C1 segment of cervical spinal cord (tissue), 14 donors: Measurements from ENCODE around the gene GCDH.
"Not testable (repeated sequence)": the region's sequence is repeated elsewhere in the genome, so short reads cannot be mapped to it uniquely, and the experiment has no call there.

Source experiments
- DNase-seq, 14 donors: peaks; one replicate each; lab custom pipeline; 2025; lab: John Stamatoyannopoulos, UW

GCDH gene

DNA sequence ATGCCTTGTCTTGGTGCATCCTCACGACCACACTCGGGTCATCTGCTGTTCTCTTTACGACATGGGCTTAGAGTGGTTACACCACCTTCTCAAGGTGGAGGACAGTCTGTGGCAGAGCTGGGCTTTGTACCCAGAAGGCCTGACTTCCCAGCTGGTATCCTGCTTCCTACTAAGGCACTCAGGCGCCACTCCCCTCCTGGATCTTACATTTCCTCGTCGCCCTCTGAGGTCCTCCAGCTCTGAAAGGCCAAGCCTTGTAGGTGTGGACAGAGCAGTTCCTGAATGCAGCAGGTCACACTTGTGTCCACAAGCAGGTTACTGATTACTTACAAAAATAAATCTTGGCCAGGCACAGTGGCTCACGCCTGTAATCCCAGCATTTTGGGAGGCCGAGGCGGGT lies 16.2 kb downstream of the GCDH start:
- DNase-seq: no peak

GRCh38 chr19:12912571-12912970 lies 21.6 kb downstream of the GCDH start:
- DNase-seq: no peak

DNA sequence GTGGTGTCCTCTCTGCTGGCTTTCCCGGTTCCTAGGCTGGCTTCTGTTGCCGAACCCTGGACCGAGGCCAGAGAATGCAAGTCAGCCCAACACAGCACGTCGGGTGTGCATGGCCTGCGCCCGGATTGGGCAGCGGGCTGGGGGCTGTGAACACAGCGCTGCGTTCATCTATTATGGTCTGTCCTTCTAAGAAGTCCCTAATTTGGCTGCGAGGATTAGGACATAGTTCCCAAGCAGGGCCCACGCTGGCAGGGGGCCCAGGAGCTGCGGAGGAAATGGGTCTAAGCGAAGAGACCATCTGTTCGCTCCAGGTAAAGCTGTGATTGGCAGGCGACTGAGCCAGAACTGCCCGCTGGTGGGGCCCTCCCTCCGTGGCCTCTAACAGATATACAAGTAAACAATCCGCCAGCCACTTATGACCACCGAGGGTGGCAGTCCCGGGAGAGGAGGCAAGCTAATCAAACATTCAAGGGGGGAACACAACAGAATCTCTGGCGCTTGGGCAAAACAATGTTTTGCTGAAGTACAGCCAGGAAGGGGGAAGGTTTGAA lies 22.1 kb downstream of the GCDH start:
- DNase-seq: peak; percentile 2 to 98 (median 70)

DNA sequence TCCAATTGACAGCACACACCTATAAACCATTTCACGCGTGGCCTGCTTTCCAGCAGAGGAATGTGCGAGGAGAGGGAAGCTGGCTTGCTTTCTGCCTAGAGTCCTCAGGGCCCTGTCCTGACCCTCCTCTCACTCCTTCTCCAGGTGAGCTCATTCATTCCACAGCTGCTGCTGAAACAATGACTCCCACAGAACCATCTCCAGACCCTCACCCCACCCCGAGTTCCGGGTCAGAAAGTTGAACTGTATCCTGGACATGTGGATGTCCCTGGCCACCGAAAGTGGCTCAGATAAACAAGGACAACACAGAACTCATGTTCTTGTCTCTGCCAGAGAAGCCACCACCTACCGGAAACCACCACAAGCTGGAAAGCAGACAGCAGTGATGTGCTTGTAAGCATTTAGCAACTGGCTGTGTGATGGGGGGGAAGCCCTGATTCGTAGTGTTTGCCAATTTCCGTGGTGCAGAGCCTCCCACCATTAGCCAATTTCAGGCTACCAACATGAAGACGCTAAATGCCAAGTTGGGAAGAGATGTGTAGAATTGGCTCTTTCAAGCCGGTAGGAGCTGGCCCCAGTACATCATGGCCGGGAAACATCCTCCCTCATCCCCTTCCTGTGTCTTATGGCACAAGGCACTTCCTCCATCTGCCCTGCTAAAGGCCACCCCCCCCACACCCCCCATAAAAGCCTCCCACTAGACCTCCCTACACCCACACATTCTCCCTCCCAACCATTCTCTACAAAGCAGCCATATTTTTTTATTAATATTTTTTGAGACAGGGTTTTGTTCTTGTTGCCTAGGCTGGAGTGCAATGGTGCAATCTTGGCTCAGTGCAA lies 23.1 kb downstream of the GCDH start:
- peak in 7 of 14 donors; percentile 10 to 65 (median 25) for DNase-seq

- DNase-seq: not testable (repeated sequence)
Observed at GRCh38 chr19:12915860-12916259, 24.9 kb downstream of the GCDH start.

DNA sequence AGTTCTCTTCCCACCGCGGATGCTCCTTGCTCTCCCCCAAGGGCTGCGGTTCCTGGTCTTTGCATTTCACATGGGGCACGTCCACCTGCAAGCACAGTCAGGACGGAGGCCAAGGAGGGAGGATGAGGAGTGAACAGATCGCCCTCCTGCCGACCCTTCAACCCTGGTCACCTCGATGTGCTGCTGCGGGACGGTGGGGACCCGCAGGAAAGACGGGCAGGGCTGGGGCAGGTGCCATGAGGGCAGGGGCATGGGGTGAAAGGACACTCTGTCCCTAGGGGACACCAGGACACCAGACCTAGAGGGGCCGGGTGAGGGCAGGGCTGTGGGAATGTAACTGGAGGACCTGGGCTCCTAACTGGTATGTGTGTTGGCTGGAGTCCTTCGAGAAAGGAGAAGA lies 27.3 kb downstream of the GCDH start:
- DNase-seq: no peak

DNA sequence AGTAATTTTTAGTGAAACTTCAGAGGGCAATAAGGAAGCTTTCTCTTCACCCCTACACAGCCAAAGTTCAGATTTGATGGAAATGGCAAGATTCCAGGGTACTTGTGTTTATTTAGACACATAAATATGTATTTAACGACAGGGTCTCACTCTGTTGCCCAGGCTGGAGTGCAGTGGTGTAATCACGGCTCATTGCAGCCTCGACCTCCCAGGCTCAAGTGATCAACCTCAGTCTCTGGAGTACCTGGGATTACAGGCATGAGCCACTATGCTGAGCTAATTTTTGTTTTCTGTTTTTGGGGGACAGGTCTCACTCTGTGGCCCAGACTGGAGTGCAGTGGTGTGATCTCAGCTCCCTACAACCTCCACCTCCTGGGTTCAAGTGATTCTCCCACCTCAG lies 30.1 kb downstream of the GCDH start:
- DNase-seq: no peak

DNA sequence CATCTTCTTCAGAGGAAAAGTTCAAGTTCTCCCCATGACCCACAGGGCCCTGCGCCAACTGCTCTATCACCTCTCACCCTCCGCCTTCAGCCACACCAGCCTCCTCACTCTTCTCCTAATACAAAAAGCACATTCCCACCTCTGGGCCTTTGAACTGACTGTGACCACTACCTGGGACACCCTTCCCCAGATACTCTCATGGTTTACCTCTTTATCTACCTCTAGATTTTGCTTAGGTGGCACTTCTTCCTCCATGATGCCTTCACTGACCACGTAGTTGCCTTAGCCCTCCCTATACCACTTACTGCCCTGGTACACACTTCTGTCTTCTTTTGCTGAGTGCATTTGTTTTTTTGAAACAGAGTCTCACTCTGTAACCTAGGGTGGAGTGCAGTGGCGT lies 32.0 kb downstream of the GCDH start:
- no peak for DNase-seq

GRCh38 chr19:12924621-12925310 lies 33.8 kb downstream of the GCDH start:
- no peak for DNase-seq

DNA sequence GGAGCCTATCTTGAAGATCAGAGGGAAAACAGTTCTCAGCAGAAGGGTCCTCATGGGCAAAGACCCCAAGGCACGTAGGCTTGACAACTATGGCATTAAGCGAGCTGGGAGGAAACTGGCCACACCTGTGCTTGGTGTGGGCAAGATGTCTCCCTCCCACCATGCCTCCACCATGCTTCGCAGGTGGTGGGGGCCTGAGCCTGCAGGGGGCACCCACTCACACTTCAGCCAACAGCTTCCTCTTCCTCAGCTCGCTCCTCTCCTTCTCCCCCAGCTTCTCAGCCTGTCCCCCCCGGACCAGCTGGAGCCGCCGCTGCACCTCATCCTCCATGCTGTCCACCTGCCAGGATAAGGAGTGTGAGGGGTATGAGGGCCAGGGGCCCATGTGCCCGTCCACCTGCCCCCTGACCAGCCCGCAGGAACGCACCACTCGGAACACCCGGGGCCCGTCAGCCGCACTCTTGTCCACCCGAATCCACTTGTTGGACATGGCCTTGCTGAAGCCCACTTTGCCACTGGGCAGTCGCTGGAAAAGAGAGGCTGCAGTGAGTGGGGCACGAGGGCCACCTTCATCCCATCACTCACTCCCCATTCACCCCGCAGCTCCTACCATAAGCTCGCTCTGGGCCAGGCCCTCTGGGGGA lies 39.2 kb downstream of the GCDH start:
- no peak for DNase-seq

- DNase-seq: no peak
Observed at GRCh38 chr19:12932392-12933286, 41.7 kb downstream of the GCDH start.

- DNase-seq: peak; percentile 29 to 95 (median 92)
Observed at GRCh38 chr19:12933287-12934072, 42.5 kb downstream of the GCDH start, which contains the start of gene FARSA. TSS of gene FARSA (minus strand) at chr19:12933711. CDS start at chr19:12933696, 15 bp downstream.

GRCh38 chr19:12935071-12935470 lies 44.1 kb downstream of the GCDH start:
- DNase-seq: no peak

GRCh38 chr19:12936582-12936981 lies 45.6 kb downstream of the GCDH start:
- no peak for DNase-seq

- peak in 5 of 14 donors; percentile 24 to 53 (median 39) for DNase-seq
Observed at GRCh38 chr19:12937093-12937926, 46.4 kb downstream of the GCDH start.

GRCh38 chr19:12937927-12938778 lies 47.2 kb downstream of the GCDH start, which contains the start of gene CALR:
TSS of gene CALR (plus strand) at chr19:12938609. CDS start at chr19:12938680, 71 bp downstream.
- peak; percentile 90 to 100 (median 98) for DNase-seq

DNA sequence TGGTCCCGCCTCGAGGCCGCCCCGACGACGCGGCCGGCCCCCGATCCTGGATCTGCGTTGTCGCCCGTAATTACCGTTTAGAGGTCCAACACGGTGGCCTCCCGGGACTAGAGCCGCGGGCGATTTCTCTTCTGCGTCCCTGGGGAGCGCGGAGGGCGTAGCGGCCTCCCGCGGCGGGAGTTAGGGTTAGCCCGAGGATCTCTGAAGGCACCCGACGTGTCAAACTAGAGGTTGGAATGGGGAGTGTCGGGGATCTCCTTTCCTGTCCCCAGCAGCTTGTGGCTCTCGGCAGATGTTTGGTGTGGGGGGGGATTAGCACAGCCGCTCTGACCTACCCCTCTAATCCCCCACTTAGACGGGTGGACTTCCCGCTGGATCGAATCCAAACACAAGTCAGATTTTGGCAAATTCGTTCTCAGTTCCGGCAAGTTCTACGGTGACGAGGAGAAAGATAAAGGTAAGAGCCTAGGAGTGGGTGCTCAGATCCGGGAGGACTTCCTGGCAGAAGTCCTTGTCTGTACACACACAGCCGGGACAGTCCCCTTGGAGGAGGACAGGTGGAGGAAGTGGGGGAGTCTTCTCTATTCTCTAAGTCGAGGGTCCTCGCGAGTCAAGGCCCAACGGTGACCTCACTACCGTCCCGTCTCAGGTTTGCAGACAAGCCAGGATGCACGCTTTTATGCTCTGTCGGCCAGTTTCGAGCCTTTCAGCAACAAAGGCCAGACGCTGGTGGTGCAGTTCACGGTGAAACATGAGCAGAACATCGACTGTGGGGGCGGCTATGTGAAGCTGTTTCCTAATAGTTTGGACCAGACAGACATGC lies 48.0 kb downstream of the GCDH start:
- peak in 2 of 14 donors; percentile 5 to 19 for DNase-seq
